ENCODE measurements around the gene SAMMSON. TPM values are rescaled to one million over a fixed set of nuclear protein-coding genes. Genes with fewer than 3 reads are reported as not detected.

SAMMSON gene
- total and polyA plus RNA-seq, 9 of the 15 experiments (the other 6 are each of a cell fraction or from before 2014, with no cell fraction given) = 0.65 to 4.4 (median 1.9) TPM

GRCh38 chr3:70000563-70001081 lies 1.1 kb downstream of the SAMMSON start (continued):
- TF ChIP-seq, protein P1, sequence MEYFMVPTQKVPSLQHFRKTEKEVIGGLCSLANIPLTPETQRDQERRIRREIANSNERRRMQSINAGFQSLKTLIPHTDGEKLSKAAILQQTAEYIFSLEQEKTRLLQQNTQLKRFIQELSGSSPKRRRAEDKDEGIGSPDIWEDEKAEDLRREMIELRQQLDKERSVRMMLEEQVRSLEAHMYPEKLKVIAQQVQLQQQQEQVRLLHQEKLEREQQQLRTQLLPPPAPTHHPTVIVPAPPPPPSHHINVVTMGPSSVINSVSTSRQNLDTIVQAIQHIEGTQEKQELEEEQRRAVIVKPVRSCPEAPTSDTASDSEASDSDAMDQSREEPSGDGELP (CRISPR knock-in tag; IDR thresholded peaks at IDR 0.05; ENCODE audit: borderline replicate concordance) = no peak
- TF ChIP-seq SMAD3 (CRISPR knock-in tag; conservative IDR thresholded peaks at IDR 0.05) = no peak
- TF ChIP-seq ZNF717 (CRISPR knock-in tag; IDR thresholded peaks at IDR 0.05) = no peak
- TF ChIP-seq BRCA1 (IDR thresholded peaks at IDR 0.05) = no peak
- no peak for TF ChIP-seq BRCA1 (CRISPR knock-in tag; IDR thresholded peaks at IDR 0.05)
- TF ChIP-seq ZNF586 (CRISPR knock-in tag; conservative IDR thresholded peaks at IDR 0.05) = no peak
- TF ChIP-seq ZNF764 (CRISPR knock-in tag; IDR thresholded peaks at IDR 0.05; ENCODE audit: low read depth) = no peak
- TF ChIP-seq ATF3 (IDR thresholded peaks at IDR 0.05) = no peak
- TF ChIP-seq ATF3 (CRISPR knock-in tag; conservative IDR thresholded peaks at IDR 0.05) = no peak
- no peak for TF ChIP-seq ZNF431 (CRISPR knock-in tag; IDR thresholded peaks at IDR 0.05)
- no peak for TF ChIP-seq RAD51 (IDR thresholded peaks at IDR 0.05; ENCODE audit: borderline replicate concordance, low read depth)
- TF ChIP-seq SAFB2 (IDR thresholded peaks at IDR 0.05; ENCODE audit: borderline replicate concordance, low read depth, low read length, severe bottlenecking) = no peak
- TF ChIP-seq POLR2H (tag; IDR thresholded peaks at IDR 0.05; ENCODE audit: low read depth) = no peak

All from K562 (cell line).